GM12878 (cell line): ENCODE data around the gene TLDC2. TPM values are rescaled to one million over a fixed set of nuclear protein-coding genes. Genes with fewer than 3 reads are reported as not detected.

Source experiments
- ATAC-seq: fragments of 200-7000 bp; cut with Tn5 transposase; 3 replicates; pipeline ENCODE4 v1.9.1; 2020; ENCODE audit warnings: mild to moderate bottlenecking, moderate library complexity
- BruUV-seq: library from RNA; stranded (reverse); fragments of 400-500 nt; replicated peaks from 2 replicates; lab custom pipeline; 2021; lab: Mats Ljungman, UMichigan
- CTCF ChIA-PET: fragments of 300-600 bp; sonication (Branson Sonifier 250); formaldehyde crosslinking; extraction: SDS; loops from one replicate; lab custom pipeline; 2021; ENCODE audit warnings: inconsistent platforms; lab: Yijun Ruan, JAX
- POLR2A ChIA-PET: fragments of 350-600 bp; formaldehyde crosslinking; extraction: SDS; loops from one replicate; lab custom pipeline; 2021; ENCODE audit warnings: inconsistent platforms; lab: Charles Lee
- RAD21 ChIA-PET: fragments of 300-600 bp; sonication (Branson Sonifier 250); formaldehyde crosslinking; loops from one replicate; lab custom pipeline; 2023; ENCODE audit warnings: antibody characterized with exemption; ENCODE audit not compliant: unreplicated experiment; lab: Charles Lee
- SMC1A ChIA-PET: fragments of 300-600 bp; sonication (Branson Sonifier 250); formaldehyde crosslinking; loops from one replicate; lab custom pipeline; 2023; ENCODE audit not compliant: unreplicated experiment, uncharacterized antibody; lab: Charles Lee
- DNase-seq: peaks from one replicate; pipeline ENCODE4 v3.0.0-alpha.2; 2011; ENCODE audit warnings: low read depth, low spot score
- FAIRE-seq: peaks from 3 replicates; lab custom pipeline; 2011; peaks lifted over from hg19 to GRCh38; lab: Jason Lieb, UNC
- H2AFZ ChIP-seq: 2 replicates; pipeline ENCODE4 v1.6.0; 2011; ENCODE audit warnings: low read depth, low read length, control low read depth; ENCODE audit not compliant: control insufficient read depth
- H3K27ac ChIP-seq: 2 replicates; pipeline ENCODE4 v1.5.1; 2011; ENCODE audit warnings: control low read depth; ENCODE audit not compliant: control insufficient read depth, insufficient read depth
- H3K27me3 ChIP-seq, 2 experiments: replicated peaks in 1 of 2; 2 replicates each; pipeline versions ENCODE4 v1.6.0 to v1.6.1; 2011; ENCODE audit warnings: low read length in 1 of 2; ENCODE audit not compliant: control insufficient read depth in 2 of 2, insufficient read depth in 2 of 2
- H3K36me3 ChIP-seq, 2 experiments: 2 replicates each; pipeline ENCODE4 v1.5.1; 2011; ENCODE audit warnings: low read length in 1 of 2; ENCODE audit not compliant: control insufficient read depth in 2 of 2, insufficient read depth in 2 of 2
- H3K4me1 ChIP-seq: 2 replicates; pipeline ENCODE4 v1.6.1; 2011; ENCODE audit warnings: mild to moderate bottlenecking, low read length, moderate library complexity, mixed read lengths; ENCODE audit not compliant: control insufficient read depth, insufficient read depth
- H3K4me2 ChIP-seq: 2 replicates; pipeline ENCODE4 v1.6.0; 2011; ENCODE audit warnings: control low read depth; ENCODE audit not compliant: control insufficient read depth, insufficient read depth
- H3K4me3 ChIP-seq: fragments of 200-600 bp; sonication (generic); 2 replicates; pipeline ENCODE4 v1.5.1; 2016
- H3K79me2 ChIP-seq: 2 replicates; pipeline ENCODE4 v1.6.0; 2011; ENCODE audit warnings: low read length; ENCODE audit not compliant: control insufficient read depth, insufficient read depth
- H3K9ac ChIP-seq: 2 replicates; pipeline ENCODE4 v1.8.0; 2011; ENCODE audit warnings: low read length, control low read depth, mixed read lengths; ENCODE audit not compliant: control insufficient read depth, insufficient read depth
- H3K9me3 ChIP-seq: replicated peaks from 3 replicates; pipeline ENCODE4 v1.5.1; 2011; ENCODE audit warnings: mild to moderate bottlenecking, low read length; ENCODE audit not compliant: control insufficient read depth, insufficient read depth
- H4K20me1 ChIP-seq: 2 replicates; pipeline ENCODE4 v1.6.0; 2011; ENCODE audit not compliant: control insufficient read depth, insufficient read depth
- BACH1 ChIP-seq: fragments of 450-650 bp; IDR thresholded peaks from 2 replicates; pipeline ENCODE4 v1.6.1; 2017; ENCODE audit warnings: mild to moderate bottlenecking, borderline replicate concordance
- EED ChIP-seq: sonication (generic); IDR thresholded peaks from 2 replicates; pipeline ENCODE4 v1.6.1; 2016; ENCODE audit warnings: antibody characterized with exemption, low read depth
- GABPA ChIP-seq: IDR thresholded peaks from 2 replicates; pipeline ENCODE4 v1.6.1; 2014; ENCODE audit warnings: antibody characterized with exemption, low read depth, mild to moderate bottlenecking, inconsistent platforms
- KAT2A ChIP-seq: conservative IDR thresholded peaks from 2 replicates; pipeline ENCODE4 v1.6.1; 2011; ENCODE audit warnings: low read depth, low read length; ENCODE audit not compliant: control insufficient read depth
- MTA2 ChIP-seq: fragments of 450-650 bp; IDR thresholded peaks from 2 replicates; pipeline ENCODE4 v1.6.1; 2016; ENCODE audit warnings: low read depth, mild to moderate bottlenecking, moderate library complexity
- NFIC ChIP-seq: IDR thresholded peaks from 2 replicates; pipeline ENCODE4 v1.6.1; 2012; ENCODE audit warnings: low read depth, mild to moderate bottlenecking, inconsistent platforms, low read length, moderate library complexity
- NFYA ChIP-seq: IDR thresholded peaks from 2 replicates; pipeline ENCODE4 v1.6.1; 2011; ENCODE audit warnings: low read depth, mild to moderate bottlenecking, low read length, improper control_type of control experiment, borderline replicate concordance
- RELA ChIP-seq: fragments of 450-650 bp; IDR thresholded peaks from 2 replicates; pipeline ENCODE4 v1.8.0; 2014; ENCODE audit warnings: borderline replicate concordance; ENCODE audit not compliant: partially characterized antibody
- SMAD1 ChIP-seq: fragments of 450-650 bp; IDR thresholded peaks from 2 replicates; pipeline ENCODE4 v1.6.1; 2018; ENCODE audit warnings: mild to moderate bottlenecking, low read depth; ENCODE audit not compliant: partially characterized antibody
- SP1 ChIP-seq: IDR thresholded peaks from one replicate; pipeline ENCODE4 v1.6.1; 2011; ENCODE audit warnings: low read depth, low read length
- SREBF2 ChIP-seq: IDR thresholded peaks from 2 replicates; pipeline ENCODE4 v1.6.1; 2012; ENCODE audit warnings: mild to moderate bottlenecking, low read length
- TCF3 ChIP-seq: IDR thresholded peaks from 2 replicates; pipeline ENCODE4 v1.6.1; 2012; ENCODE audit warnings: low read depth, mild to moderate bottlenecking, low read length, borderline replicate concordance; ENCODE audit not compliant: insufficient read depth
- TCF7 ChIP-seq: IDR thresholded peaks from 2 replicates; pipeline ENCODE4 v1.6.1; 2014; ENCODE audit warnings: antibody characterized with exemption, borderline replicate concordance
- ZNF24 ChIP-seq: fragments of 450-650 bp; IDR thresholded peaks from 2 replicates; pipeline ENCODE4 v1.6.1; 2017; ENCODE audit warnings: antibody characterized with exemption, mild to moderate bottlenecking
- ZZZ3 ChIP-seq: IDR thresholded peaks from 2 replicates; pipeline ENCODE4 v1.6.1; 2011; ENCODE audit warnings: low read depth; ENCODE audit not compliant: control insufficient read depth, insufficient read length
- WGBS: methylation state at CpG from one replicate; pipeline ENCODE4 v1.1.6; 2016; ENCODE audit warnings: low lambda C conversion rate; ENCODE audit not compliant: insufficient replicate concordance, insufficient coverage; ENCODE audit errors: missing lambda C conversion rate; 5-methylcytosine and 5-hydroxymethylcytosine counted together
- in situ Hi-C: fragments of 300-500 bp; cut with MboI; formaldehyde crosslinking; loops from 9 replicates; pipeline ENCODE4 v1.14.3; 2018; ENCODE audit warnings: mixed read lengths
- intact Hi-C: fragments of 100-400 bp; cut with micrococcal nuclease; formaldehyde crosslinking; loops from one replicate; pipeline ENCODE4 v1.14.2; 2022; ENCODE audit not compliant: unreplicated experiment
- polyA plus RNA-seq, 11 experiments: library from polyadenylated mRNA; depleted of rRNA in 4 of 11; unstranded in 6 of 11; stranded (reverse) in 5 of 11; fragments of >200 nt; fragmentation: Nextera tagmentation in 4 of 11; fragmentation: Illumina TruSeq in 1 of 11; extraction: Ambion mirVana in 4 of 11; extraction: Trizol in 1 of 11; gene quantifications; 1 replicate in 1 of 11; 2 replicates in 10 of 11; pipeline versions ENCODE4 v1.2.1 to v1.2.3, GENCODE V29; 2011 to 2016; ENCODE audit warnings: inconsistent platforms in 2 of 11, missing spikeins in 2 of 11, low read depth in 1 of 11
- total RNA-seq, 4 experiments: library from RNA; depleted of rRNA in 3 of 4; stranded (reverse); fragments of >200 nt in 3 of 4; fragmentation: Illumina TruSeq in 1 of 4; extraction: Trizol in 1 of 4; gene quantifications; 2 replicates each; pipeline versions ENCODE4 v1.2.1 to v1.2.3, GENCODE V29; 2013 to 2021
- TF ChIP-seq, protein P1 (sequence below): IDR thresholded peaks from 2 replicates; pipeline ENCODE4 v1.6.1; 2011; ENCODE audit warnings: low read depth, mild to moderate bottlenecking, low read length, moderate library complexity, borderline replicate concordance; ENCODE audit errors: extremely low read depth
- TF ChIP-seq, protein P2 (sequence below): fragments of 150-350 bp; IDR thresholded peaks from 2 replicates; pipeline ENCODE4 v1.6.1; 2016; ENCODE audit warnings: low read depth, low read length
- TF ChIP-seq, protein P3 (sequence below): IDR thresholded peaks from 2 replicates; pipeline ENCODE4 v1.6.1; 2012; ENCODE audit warnings: low read depth, low read length, improper control_type of control experiment
- TF ChIP-seq, protein P4 (sequence below): fragments of 450-650 bp; IDR thresholded peaks from 2 replicates; pipeline ENCODE4 v1.6.1; 2017; ENCODE audit warnings: mild to moderate bottlenecking

TLDC2 gene
- total and polyA plus RNA-seq, 10 of the 15 experiments (the other 5 are each of a cell fraction or from before 2014, with no cell fraction given): 0.05 to 0.41 (median 0.21) TPM

DNA sequence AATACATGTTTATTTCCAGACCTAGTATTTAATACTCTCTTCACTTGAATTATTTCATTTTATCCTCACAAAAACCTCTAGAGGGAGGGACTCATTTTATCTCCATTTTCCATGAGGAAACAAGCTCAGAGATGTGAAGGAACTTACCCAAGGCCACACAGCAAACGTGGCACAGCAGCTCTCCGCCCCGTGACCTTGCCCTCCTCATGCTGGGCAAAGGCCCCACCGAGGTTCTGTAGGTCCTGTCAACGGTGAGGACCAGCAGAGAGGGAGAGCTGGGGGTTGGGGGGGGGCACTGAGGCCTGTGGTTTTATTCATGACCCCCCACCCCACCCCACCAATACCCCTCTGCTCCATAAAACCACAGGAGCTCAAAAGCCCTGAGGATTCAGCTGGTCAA, 40.9 kb upstream of the TLDC2 start:
- no peaks in the 10 kb centered on the region for H3K9me3 ChIP-seq
- H3K4me2 ChIP-seq: peak overlapping the region; percentile 78
- peaks cover 0 to 3% of the 10 kb centered on the region in 2 experiments; a peak in 2 of 4 replicates for H3K36me3 ChIP-seq
- peaks cover 17% of the 10 kb centered on the region for H3K4me1 ChIP-seq
- H4K20me1 ChIP-seq: no peaks in the 10 kb centered on the region
- DNase-seq: no peak
- peaks cover 7% of the 10 kb centered on the region for H3K79me2 ChIP-seq
- FAIRE-seq: no peak
- ATAC-seq: no peak
- peak overlapping the region; percentile 55 for H3K9ac ChIP-seq
- RAD21 ChIA-PET: interaction anchor here (0.8 to 9.2 kb wide), 26 partner anchors 9 to 561 kb away, joined by 3 to 215 read pairs (median 7); partner anchors contain the start of genes NDRG3, RAB5IF, TGIF2 and TLDC2
- SMC1A ChIA-PET: interaction anchor here (0.6 to 4.9 kb wide), 22 partner anchors 12 to 1067 kb away, joined by 3 to 51 read pairs (median 4); partner anchors contain the start of genes DSN1 and NDRG3
- no peak overlapping the region; the same call in 1 of the 2 replicates for H2AFZ ChIP-seq
- H3K27me3 ChIP-seq: no peaks in the 10 kb centered on the region
- BruUV-seq: TSS peak; percentile 75
- POLR2A ChIA-PET: interaction anchor here (0.5 to 6.8 kb wide), 21 partner anchors 7 to 343 kb away, joined by 3 to 114 read pairs (median 4); partner anchors contain the start of genes NDRG3 and RAB5IF
- H3K4me3 ChIP-seq: peak overlapping the region; percentile 63; the same call in 1 of the 2 replicates
- 54% methylated on average over 5 of the region's 5 CpGs for WGBS
- peak overlapping the region; percentile 82 for H3K27ac ChIP-seq
- intact Hi-C loops (no loop called here), in situ Hi-C loops (no loop called here)
- CTCF ChIA-PET: interaction anchor here (0.7 to 11.8 kb wide), 18 partner anchors 7 to 278 kb away, joined by 3 to 349 read pairs (median 8); partner anchors contain the start of genes DSN1 and RAB5IF
- TF ChIP-seq, protein P1, sequence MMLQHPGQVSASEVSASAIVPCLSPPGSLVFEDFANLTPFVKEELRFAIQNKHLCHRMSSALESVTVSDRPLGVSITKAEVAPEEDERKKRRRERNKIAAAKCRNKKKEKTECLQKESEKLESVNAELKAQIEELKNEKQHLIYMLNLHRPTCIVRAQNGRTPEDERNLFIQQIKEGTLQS: no peak
- TF ChIP-seq NFIC (no peak), SREBF2 (no peak), EED (no peak), SP1 (no peak), SMAD1 (no peak), ZZZ3 (no peak), RELA (no peak), MTA2 (no peak), GABPA (no peak), TCF3 (no peak), BACH1 (no peak), ZNF24 (no peak), NFYA (no peak), TCF7 (no peak), KAT2A (no peak)
- TF ChIP-seq, protein P2, sequence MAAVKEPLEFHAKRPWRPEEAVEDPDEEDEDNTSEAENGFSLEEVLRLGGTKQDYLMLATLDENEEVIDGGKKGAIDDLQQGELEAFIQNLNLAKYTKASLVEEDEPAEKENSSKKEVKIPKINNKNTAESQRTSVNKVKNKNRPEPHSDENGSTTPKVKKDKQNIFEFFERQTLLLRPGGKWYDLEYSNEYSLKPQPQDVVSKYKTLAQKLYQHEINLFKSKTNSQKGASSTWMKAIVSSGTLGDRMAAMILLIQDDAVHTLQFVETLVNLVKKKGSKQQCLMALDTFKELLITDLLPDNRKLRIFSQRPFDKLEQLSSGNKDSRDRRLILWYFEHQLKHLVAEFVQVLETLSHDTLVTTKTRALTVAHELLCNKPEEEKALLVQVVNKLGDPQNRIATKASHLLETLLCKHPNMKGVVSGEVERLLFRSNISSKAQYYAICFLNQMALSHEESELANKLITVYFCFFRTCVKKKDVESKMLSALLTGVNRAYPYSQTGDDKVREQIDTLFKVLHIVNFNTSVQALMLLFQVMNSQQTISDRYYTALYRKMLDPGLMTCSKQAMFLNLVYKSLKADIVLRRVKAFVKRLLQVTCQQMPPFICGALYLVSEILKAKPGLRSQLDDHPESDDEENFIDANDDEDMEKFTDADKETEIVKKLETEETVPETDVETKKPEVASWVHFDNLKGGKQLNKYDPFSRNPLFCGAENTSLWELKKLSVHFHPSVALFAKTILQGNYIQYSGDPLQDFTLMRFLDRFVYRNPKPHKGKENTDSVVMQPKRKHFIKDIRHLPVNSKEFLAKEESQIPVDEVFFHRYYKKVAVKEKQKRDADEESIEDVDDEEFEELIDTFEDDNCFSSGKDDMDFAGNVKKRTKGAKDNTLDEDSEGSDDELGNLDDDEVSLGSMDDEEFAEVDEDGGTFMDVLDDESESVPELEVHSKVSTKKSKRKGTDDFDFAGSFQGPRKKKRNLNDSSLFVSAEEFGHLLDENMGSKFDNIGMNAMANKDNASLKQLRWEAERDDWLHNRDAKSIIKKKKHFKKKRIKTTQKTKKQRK: no peak
- TF ChIP-seq, protein P3, sequence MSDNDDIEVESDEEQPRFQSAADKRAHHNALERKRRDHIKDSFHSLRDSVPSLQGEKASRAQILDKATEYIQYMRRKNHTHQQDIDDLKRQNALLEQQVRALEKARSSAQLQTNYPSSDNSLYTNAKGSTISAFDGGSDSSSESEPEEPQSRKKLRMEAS: no peak
- TF ChIP-seq, protein P4, sequence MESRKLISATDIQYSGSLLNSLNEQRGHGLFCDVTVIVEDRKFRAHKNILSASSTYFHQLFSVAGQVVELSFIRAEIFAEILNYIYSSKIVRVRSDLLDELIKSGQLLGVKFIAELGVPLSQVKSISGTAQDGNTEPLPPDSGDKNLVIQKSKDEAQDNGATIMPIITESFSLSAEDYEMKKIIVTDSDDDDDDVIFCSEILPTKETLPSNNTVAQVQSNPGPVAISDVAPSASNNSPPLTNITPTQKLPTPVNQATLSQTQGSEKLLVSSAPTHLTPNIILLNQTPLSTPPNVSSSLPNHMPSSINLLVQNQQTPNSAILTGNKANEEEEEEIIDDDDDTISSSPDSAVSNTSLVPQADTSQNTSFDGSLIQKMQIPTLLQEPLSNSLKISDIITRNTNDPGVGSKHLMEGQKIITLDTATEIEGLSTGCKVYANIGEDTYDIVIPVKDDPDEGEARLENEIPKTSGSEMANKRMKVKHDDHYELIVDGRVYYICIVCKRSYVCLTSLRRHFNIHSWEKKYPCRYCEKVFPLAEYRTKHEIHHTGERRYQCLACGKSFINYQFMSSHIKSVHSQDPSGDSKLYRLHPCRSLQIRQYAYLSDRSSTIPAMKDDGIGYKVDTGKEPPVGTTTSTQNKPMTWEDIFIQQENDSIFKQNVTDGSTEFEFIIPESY: no peak
